Neuron (in vitro differentiated cells): Measurements from ENCODE around the gene MAP7D2.
A peak's percentile ranks its signal among the peaks of the same experiment; 100 is the strongest.

Experiments used
- H2AFZ ChIP-seq: one replicate; pipeline ENCODE4 v1.6.1; 2013; ENCODE audit warnings: low read depth, mild to moderate bottlenecking, inconsistent platforms, low read length, moderate library complexity
- H3K27me3 ChIP-seq: one replicate; pipeline ENCODE4 v1.6.1; 2013; ENCODE audit warnings: low read length; ENCODE audit not compliant: insufficient read depth
- H3K36me3 ChIP-seq: one replicate; pipeline ENCODE4 v1.6.1; 2013; ENCODE audit warnings: low read length; ENCODE audit not compliant: insufficient read depth
- H3K4me1 ChIP-seq: one replicate; pipeline ENCODE4 v1.6.1; 2013; ENCODE audit warnings: low read length; ENCODE audit not compliant: insufficient read depth
- H3K4me3 ChIP-seq: 2 replicates; pipeline ENCODE4 v1.5.1; 2013; ENCODE audit warnings: mild to moderate bottlenecking, low read length, moderate library complexity
- H3K9me3 ChIP-seq: one replicate; pipeline ENCODE4 v1.6.1; 2013; ENCODE audit warnings: low read length

Gene MAP7D2

DNA sequence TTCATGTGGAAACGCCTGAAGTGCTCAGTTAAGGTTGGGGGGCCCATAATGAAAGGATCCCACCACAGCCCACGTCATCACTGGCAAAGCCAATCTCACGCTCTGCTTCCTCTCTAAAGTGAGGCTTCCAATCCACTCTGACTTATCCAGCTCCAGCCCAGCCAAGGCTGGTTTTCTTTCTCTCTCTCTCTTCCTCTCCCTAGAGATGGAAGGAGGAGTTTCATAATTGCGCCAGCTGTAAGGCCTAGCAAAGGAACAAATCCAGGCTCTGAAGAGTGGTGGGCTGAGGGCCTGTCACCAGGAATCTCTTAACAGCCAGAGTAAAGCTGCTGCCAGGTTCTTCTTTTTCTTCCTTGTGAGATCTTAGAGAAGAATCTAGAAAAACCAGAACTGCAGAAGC lies 105.1 kb downstream of the MAP7D2 start:
- Histone ChIP-seq H2AFZ (no peak overlapping the region), H3K36me3 (no peaks in the 10 kb centered on the region), H3K27me3 (no peaks in the 10 kb centered on the region), H3K9me3 (no peaks in the 10 kb centered on the region), H3K4me1 (peaks cover 7% of the 10 kb centered on the region), H3K4me3 (no peak overlapping the region)

DNA sequence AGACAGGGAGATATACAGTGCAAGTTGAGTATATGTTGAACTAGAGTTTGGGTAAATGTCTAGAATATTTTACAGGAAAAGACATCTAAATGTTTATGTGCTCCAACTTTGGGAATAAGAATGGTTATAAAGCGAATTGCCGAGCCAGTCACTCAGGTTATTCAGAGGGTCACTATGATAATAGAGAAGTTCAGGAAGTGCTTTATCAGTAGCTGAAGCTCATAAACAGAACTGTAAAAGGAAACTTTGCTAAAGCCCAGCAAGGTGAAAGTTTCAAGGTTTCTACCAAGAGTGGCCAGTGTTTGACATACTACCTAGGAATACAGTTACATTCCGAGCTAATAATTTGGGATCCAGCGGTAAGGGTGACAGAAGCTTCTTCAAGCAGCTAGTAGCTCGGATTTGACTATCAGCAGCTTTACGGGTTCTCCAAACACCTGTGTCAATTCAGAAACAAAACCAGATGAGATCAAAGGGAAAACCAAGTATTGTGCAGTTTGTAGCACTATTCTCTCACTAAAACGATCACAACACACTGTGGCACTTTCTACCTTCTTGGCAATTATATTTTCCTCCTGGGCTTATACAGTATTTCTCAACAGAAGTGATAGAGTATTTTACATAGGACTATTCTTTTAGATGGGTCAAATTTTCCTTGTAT lies 108.6 kb downstream of the MAP7D2 start:
- Histone ChIP-seq H3K9me3 (no peaks in the 10 kb centered on the region), H3K27me3 (no peaks in the 10 kb centered on the region), H2AFZ (no peak overlapping the region), H3K4me3 (no peak overlapping the region), H3K4me1 (peaks cover 8% of the 10 kb centered on the region), H3K36me3 (no peaks in the 10 kb centered on the region)

DNA sequence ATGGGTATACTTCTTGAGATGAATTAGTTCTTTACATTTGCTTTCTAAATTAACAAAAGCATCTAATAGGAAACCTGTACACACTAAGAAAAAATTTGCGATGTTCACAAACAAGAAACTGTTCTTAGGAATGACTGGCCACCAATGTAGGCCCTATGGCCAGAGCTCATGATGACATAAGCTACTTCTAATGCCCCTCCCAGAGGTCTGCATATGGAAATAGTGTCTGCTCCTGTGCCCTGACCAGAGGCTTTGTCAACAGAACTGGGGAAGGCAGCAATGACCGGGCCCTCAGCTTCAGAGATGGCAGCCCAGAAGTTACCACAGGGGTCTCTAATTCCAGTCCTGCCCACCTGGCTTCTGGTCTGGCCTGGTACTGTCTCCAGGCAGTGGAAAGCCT lies 110.8 kb downstream of the MAP7D2 start:
- Histone ChIP-seq H3K9me3 (no peaks in the 10 kb centered on the region), H3K36me3 (no peaks in the 10 kb centered on the region), H3K4me1 (peaks cover 15% of the 10 kb centered on the region), H3K4me3 (no peak overlapping the region), H2AFZ (no peak overlapping the region), H3K27me3 (no peaks in the 10 kb centered on the region)

DNA sequence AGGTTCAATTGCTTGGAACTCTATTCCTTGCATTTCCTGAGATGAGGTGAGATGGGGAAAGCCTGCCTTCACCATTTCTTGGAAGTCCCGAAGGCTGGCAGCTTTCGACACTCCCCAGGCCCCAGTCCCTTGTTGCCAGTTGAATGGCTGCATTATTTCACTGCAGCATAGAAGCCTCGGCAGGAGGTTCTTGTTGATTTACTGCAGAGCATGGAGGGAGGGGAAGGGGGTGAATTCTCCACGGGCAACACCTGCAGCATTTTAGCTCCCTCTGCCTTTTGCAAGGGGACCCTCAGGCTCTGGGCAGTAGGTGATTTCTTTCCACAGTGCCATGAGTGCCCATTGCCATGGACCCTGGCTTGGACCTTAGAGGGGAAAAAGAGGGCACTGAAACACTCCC lies 115.1 kb downstream of the MAP7D2 start:
- Histone ChIP-seq H3K27me3 (no peaks in the 10 kb centered on the region), H3K9me3 (no peaks in the 10 kb centered on the region), H3K4me1 (peaks cover 8% of the 10 kb centered on the region), H3K4me3 (no peak overlapping the region), H2AFZ (no peak overlapping the region), H3K36me3 (no peaks in the 10 kb centered on the region)

DNA sequence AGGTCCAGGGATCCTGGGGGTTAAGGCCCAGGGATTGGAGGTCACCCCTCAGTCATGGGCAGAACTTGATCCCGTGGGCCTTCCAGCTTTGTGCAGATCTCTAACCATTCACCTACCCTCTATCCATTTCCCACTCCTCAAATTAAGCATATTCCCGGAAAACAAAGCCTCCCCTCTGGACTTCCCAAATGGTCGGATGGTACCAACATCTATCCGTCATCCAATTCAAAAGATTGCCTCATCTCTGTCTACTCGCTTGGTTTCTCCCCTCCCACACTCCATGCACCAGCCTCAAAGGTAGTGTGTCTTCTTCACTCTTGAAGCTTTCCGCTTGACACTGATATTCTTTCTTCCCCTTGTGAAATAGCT lies 125.4 kb downstream of the MAP7D2 start:
- Histone ChIP-seq H3K4me3 (peak overlapping the region; percentile 49), H3K36me3 (peaks cover 2% of the 10 kb centered on the region), H3K27me3 (no peaks in the 10 kb centered on the region), H2AFZ (peak overlapping the region; percentile 85), H3K9me3 (no peaks in the 10 kb centered on the region), H3K4me1 (no peaks in the 10 kb centered on the region)

DNA sequence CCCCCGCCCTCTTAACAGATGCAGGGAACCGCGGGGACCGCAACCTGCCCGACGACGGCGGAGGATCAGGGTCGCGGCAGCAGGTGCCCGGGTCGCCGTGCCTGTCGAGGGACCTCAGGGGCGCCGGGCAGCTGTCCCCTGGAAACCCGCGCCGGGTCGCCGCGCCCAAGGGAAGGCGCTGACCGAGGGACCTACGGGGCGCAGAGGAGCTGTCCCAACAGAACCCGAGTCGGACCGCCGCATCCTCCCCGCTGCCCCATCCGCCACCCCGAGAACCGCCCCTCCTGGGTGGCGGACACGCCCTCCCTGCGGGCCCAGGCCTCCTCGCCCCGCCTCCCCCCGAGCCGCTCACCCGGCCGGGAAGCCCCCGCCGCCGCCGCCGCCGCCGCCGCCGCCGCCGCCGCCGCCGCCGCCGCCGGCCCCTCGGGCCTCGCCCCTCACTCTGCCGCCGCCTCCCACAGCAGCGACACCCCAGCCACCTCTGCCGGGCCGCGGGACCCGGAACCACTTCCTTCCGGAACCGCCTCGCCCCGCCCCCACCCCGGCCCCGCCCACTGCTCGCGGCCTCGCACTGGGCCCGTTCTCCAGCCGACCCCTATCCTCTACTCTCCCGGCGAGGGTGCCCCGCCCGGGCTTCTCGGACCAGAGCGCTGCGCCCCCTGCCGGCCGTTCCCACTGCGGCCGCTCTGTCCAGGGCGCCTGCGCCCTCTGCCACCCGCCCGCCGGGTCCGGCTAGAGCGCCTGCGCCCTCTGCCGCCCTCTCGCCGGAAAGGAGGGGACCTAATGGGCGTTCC lies 126.0 kb downstream of the MAP7D2 start, which contains the start of gene BCLAF3:
TSS of gene BCLAF3 (minus strand) at position 506 of the 794 bp plus-strand sequence. CDS start 20,797 bp downstream, outside the sequence.
- Histone ChIP-seq H3K27me3 (no peaks in the 10 kb centered on the region), H3K9me3 (peaks cover under 1% of the 10 kb centered on the region), H2AFZ (peak within 1 kb of the TSS; percentile 85), H3K4me3 (peak within 1 kb of the TSS; percentile 83), H3K4me1 (no peaks in the 10 kb centered on the region), H3K36me3 (peaks cover 4% of the 10 kb centered on the region)

DNA sequence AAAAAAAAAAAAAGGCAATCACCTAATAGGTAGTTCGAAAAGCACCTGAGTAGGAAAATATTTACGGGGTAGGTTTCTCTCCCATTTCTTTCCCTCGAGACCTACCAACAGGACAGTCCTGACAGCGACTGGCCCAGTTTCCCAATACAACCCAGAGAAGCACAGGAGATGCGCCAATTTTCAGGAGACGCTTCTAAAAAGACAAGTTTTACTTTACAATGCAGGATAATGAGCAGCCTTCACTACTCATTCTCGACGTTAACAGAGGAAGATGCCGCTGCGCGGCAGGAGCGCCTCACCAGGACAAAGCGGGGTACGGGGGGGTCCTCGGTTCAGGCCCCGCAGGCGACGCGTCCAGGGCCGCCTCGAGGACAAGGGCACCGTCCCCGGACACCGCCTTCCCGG lies 126.6 kb downstream of the MAP7D2 start:
- H3K4me3 ChIP-seq: peak overlapping the region; percentile 83
- H3K27me3 ChIP-seq: no peaks in the 10 kb centered on the region
- peak overlapping the region; percentile 72 for H2AFZ ChIP-seq
- H3K4me1 ChIP-seq: no peaks in the 10 kb centered on the region
- peaks cover 4% of the 10 kb centered on the region for H3K36me3 ChIP-seq
- H3K9me3 ChIP-seq: peaks cover 4% of the 10 kb centered on the region

DNA sequence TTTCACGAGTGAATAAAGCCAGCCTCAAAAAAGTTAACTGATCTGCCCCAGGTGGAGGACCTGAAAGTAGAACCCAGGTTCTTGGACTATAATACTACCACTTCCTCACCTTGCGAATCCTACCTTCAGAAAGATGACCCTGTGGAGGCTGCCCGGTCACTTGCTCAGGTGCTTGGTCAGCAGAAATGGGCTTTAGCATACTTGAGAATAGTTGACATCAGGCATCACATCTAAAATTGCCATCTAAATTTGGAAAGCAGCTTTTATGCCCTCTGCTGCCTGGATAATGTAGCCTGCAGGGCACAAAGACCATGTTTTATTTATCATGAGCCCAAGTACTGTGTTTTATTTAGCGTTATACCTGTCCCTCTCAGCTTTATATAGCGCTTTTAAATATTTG lies 128.9 kb downstream of the MAP7D2 start:
- Histone ChIP-seq H3K4me1 (no peaks in the 10 kb centered on the region), H3K4me3 (no peak overlapping the region), H3K36me3 (peaks cover 4% of the 10 kb centered on the region), H3K27me3 (no peaks in the 10 kb centered on the region), H2AFZ (no peak overlapping the region), H3K9me3 (peaks cover 5% of the 10 kb centered on the region)

DNA sequence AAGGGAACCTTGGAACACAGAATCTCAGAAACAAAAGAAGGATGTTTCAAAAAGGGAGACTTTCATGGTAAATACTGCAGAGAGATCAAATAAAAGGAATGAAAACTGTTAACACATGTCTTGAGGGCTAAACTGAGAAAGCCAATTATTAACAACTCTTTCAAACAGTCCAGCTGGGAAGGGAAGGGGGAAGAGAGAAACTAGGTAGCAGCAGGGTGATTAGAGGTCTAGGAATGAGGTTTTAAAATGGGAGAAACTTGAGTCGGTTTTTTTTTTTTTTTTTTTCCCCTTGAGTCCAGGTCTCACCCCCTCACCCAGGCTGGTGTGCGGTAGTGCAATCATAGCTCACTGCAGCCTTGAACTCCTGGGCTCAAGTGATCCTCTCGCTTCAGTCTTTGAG lies 130.2 kb downstream of the MAP7D2 start:
- H3K36me3 ChIP-seq: peaks cover 4% of the 10 kb centered on the region
- no peak overlapping the region for H2AFZ ChIP-seq
- H3K4me1 ChIP-seq: no peaks in the 10 kb centered on the region
- H3K9me3 ChIP-seq: peaks cover 5% of the 10 kb centered on the region
- no peaks in the 10 kb centered on the region for H3K27me3 ChIP-seq
- H3K4me3 ChIP-seq: no peak overlapping the region

DNA sequence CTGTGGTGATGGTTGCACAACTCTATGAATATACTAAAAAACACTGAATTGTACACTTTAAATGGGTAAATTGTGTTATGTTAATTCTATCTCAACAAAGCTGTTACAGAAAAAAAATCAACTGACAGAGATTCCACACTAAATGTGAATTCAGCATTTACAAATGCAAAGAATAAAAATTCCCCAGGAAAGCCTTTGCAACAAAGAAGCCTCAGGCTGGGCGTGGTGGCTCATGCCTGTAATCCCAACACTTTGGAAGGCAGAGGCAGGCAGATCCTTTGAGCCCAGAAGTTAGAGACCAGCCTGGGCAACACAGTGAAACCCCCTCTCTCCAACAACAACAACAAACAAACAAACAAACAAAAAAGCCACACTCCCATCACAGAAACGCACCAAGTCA lies 134.8 kb downstream of the MAP7D2 start:
- no peaks in the 10 kb centered on the region for H3K4me1 ChIP-seq
- H3K27me3 ChIP-seq: no peaks in the 10 kb centered on the region
- H3K36me3 ChIP-seq: peaks cover 4% of the 10 kb centered on the region
- no peak overlapping the region for H2AFZ ChIP-seq
- no peak overlapping the region for H3K4me3 ChIP-seq
- peaks cover 9% of the 10 kb centered on the region for H3K9me3 ChIP-seq

DNA sequence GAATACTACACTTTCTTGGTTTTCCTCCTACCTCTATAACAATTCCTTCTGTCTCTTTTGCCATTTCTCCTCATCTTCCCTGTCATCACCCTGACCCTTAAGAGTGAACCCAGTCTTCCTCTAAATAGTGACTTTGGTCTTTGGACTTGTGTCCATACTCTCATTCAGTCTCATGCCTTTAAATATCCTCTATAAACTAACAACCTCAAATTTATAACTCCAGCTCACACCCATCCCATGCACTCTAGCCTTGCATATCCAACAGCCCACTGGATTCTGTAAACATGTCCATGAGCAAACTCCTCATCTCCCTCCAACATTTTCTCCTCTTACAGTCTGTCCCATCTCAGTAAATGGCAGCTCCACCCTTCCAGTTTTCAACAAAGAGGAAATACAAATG lies 140.9 kb downstream of the MAP7D2 start:
- H3K36me3 ChIP-seq: no peaks in the 10 kb centered on the region
- H3K4me1 ChIP-seq: no peaks in the 10 kb centered on the region
- no peak overlapping the region for H3K4me3 ChIP-seq
- H2AFZ ChIP-seq: no peak overlapping the region
- peaks cover 3% of the 10 kb centered on the region for H3K9me3 ChIP-seq
- H3K27me3 ChIP-seq: no peaks in the 10 kb centered on the region

DNA sequence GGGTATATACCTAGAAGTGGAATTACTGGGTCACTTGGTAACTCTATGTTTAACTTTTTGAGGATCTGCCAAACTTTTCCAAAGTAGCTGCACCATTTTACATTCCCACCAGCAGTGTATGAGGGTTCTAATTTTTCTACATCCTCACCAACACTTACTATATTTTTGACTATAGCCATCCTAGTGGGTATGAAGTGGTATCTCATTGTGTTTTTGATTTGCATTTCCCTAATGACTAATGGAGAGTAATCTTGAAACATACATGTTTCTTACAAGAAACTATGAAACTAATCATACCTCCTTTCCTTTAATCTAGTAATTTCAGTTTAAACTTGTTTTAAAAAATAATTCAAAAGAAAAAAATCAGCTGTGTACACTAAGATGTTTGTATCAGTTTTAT lies 143.7 kb downstream of the MAP7D2 start:
- H2AFZ ChIP-seq: no peak overlapping the region
- no peaks in the 10 kb centered on the region for H3K4me1 ChIP-seq
- H3K36me3 ChIP-seq: no peaks in the 10 kb centered on the region
- no peaks in the 10 kb centered on the region for H3K27me3 ChIP-seq
- H3K9me3 ChIP-seq: peaks cover 3% of the 10 kb centered on the region
- no peak overlapping the region for H3K4me3 ChIP-seq

DNA sequence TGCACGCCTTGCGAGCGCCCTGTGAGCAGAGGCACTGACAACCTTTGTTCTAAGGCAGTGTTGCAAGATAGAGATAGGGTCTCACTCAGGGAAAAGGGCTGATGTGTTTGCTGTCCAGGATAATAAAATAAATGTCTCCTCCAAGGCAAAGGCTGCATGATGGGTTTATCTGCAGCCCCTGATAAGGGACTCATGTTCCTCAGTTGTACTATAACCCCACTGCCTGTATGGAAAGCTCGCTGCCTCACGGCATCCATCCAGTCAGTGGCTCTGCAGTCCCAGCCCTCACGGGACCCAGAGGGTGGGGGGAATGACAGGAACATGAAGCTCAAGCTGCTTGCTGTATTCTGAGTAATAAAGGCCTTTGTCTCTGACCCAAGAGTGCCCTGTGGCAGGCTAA lies 148.4 kb downstream of the MAP7D2 start:
- no peak overlapping the region for H3K4me3 ChIP-seq
- no peaks in the 10 kb centered on the region for H3K9me3 ChIP-seq
- H3K27me3 ChIP-seq: no peaks in the 10 kb centered on the region
- H3K4me1 ChIP-seq: no peaks in the 10 kb centered on the region
- no peak overlapping the region for H2AFZ ChIP-seq
- H3K36me3 ChIP-seq: peaks cover 14% of the 10 kb centered on the region
